DND-41 (cell line): Measurements from ENCODE around the gene OR52J3.

Source experiments
- EZH2 ChIP-seq: IDR thresholded peaks from 3 replicates; pipeline ENCODE4 v1.6.1; 2012; ENCODE audit warnings: borderline replicate concordance, low read depth, mild to moderate bottlenecking, moderate library complexity, low read length, inconsistent platforms; ENCODE audit not compliant: severe bottlenecking
- TF ChIP-seq, protein P1 (sequence below): IDR thresholded peaks from 2 replicates; pipeline ENCODE4 v1.5.1; 2012; ENCODE audit warnings: borderline replicate concordance, low read length, moderate library complexity, mild to moderate bottlenecking; ENCODE audit not compliant: poor library complexity, severe bottlenecking; ENCODE audit errors: extremely low read depth

DNA sequence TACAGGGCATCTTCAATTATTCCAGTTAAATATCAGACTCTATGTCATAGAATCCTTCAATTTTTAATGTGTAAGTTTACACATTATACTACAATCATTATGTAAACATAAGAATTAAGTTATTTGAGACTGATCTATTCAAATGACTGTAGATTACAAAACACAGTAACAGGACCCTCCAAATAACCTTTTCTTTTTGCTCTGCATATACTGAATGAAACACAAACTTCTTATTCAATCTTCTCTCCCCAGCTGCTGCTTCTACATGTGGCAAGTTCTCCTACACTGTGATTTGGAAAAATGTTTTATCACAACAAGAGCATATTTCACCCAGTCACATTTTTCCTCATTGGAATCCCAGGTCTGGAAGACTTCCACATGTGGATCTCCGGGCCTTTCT is at the start of gene OR52J3:
- TF ChIP-seq, protein P1, sequence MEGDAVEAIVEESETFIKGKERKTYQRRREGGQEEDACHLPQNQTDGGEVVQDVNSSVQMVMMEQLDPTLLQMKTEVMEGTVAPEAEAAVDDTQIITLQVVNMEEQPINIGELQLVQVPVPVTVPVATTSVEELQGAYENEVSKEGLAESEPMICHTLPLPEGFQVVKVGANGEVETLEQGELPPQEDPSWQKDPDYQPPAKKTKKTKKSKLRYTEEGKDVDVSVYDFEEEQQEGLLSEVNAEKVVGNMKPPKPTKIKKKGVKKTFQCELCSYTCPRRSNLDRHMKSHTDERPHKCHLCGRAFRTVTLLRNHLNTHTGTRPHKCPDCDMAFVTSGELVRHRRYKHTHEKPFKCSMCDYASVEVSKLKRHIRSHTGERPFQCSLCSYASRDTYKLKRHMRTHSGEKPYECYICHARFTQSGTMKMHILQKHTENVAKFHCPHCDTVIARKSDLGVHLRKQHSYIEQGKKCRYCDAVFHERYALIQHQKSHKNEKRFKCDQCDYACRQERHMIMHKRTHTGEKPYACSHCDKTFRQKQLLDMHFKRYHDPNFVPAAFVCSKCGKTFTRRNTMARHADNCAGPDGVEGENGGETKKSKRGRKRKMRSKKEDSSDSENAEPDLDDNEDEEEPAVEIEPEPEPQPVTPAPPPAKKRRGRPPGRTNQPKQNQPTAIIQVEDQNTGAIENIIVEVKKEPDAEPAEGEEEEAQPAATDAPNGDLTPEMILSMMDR, result no peak
- TF ChIP-seq EZH2, result no peak
